Right atrium auricular region (tissue), 2 donors: ENCODE results near the gene P3H1. TPM values are rescaled to one million over a fixed set of nuclear protein-coding genes. Genes with fewer than 3 reads are reported as not detected.

Experiments
- DNase-seq: peaks from one replicate; pipeline ENCODE4 v3.0.0-alpha.2; 2019; ENCODE audit warnings: low spot score
- H3K27ac ChIP-seq, 2 donors: fragments of 200-600 bp; sonication (generic); 1 replicate in 1 of 2; 2 replicates in 1 of 2; pipeline ENCODE4 v1.5.1; 2016 to 2019
- H3K27me3 ChIP-seq, 2 donors: fragments of 200-600 bp; sonication (generic); one replicate each; pipeline versions ENCODE4 v1.5.1 to v1.6.0; 2017 to 2019
- H3K36me3 ChIP-seq: fragments of 200-600 bp; sonication (generic); one replicate; pipeline ENCODE4 v1.5.1; 2016
- H3K4me1 ChIP-seq, 2 donors: fragments of 200-600 bp; sonication (generic); one replicate each; pipeline versions ENCODE4 v1.5.1 to v1.6.0; 2017 to 2019
- H3K4me3 ChIP-seq, 2 donors: fragments of 200-600 bp; sonication (generic); 1 replicate in 1 of 2; 2 replicates in 1 of 2; pipeline ENCODE4 v1.5.1; 2017 to 2019; ENCODE audit warnings: mild to moderate bottlenecking in 1 of 2, moderate library complexity in 1 of 2
- H3K9me3 ChIP-seq, 2 donors: fragments of 200-600 bp; sonication (generic); one replicate each; pipeline ENCODE4 v1.5.1; 2019
- total RNA-seq, 2 donors: library from RNA; depleted of rRNA; stranded (reverse); fragments of >200 nt; gene quantifications; one replicate each; pipeline ENCODE4 v1.1.0, GENCODE V29; 2016
- TF ChIP-seq, protein P1 (sequence below), 2 donors: fragments of 200-600 bp; sonication (generic); IDR thresholded peaks; one replicate each; pipeline ENCODE4 v1.5.1; 2019; ENCODE audit warnings: antibody characterized with exemption in 2 of 2

P3H1 gene
- total RNA-seq, 2 donors from 2014 or later: 11.3 to 15.6 TPM

DNA sequence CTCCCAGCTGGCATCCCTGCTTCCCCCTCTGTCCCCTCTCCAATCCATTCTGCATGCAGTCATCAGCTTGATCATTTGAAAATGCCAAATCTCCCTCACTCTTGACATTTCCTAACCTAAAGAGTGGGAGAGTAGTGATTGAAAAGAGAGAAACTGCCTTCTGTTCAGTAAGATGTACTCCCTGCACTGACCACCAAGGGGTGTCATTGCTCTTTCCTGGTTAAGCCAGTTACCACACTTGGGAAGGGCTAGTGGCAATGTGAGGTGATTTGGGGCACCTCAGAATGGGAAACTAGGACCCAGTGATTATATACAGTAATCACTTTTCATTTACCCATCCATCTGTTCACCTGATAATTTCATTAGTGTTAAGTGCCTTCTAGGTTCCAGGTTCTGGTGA is 11.0 kb upstream of the P3H1 start:
- DNase-seq: no peak
- Histone ChIP-seq H3K4me3 (no peak overlapping the region), H3K9me3 (no peaks in the 10 kb centered on the region), H3K27ac (no peak overlapping the region), H3K4me1 (no peaks in the 10 kb centered on the region), H3K27me3 (no peaks in the 10 kb centered on the region), H3K36me3 (peaks cover 41% of the 10 kb centered on the region)
- TF ChIP-seq, protein P1, sequence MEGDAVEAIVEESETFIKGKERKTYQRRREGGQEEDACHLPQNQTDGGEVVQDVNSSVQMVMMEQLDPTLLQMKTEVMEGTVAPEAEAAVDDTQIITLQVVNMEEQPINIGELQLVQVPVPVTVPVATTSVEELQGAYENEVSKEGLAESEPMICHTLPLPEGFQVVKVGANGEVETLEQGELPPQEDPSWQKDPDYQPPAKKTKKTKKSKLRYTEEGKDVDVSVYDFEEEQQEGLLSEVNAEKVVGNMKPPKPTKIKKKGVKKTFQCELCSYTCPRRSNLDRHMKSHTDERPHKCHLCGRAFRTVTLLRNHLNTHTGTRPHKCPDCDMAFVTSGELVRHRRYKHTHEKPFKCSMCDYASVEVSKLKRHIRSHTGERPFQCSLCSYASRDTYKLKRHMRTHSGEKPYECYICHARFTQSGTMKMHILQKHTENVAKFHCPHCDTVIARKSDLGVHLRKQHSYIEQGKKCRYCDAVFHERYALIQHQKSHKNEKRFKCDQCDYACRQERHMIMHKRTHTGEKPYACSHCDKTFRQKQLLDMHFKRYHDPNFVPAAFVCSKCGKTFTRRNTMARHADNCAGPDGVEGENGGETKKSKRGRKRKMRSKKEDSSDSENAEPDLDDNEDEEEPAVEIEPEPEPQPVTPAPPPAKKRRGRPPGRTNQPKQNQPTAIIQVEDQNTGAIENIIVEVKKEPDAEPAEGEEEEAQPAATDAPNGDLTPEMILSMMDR (IDR thresholded peaks at IDR 0.05): peak; percentile 37 to 66

DNA sequence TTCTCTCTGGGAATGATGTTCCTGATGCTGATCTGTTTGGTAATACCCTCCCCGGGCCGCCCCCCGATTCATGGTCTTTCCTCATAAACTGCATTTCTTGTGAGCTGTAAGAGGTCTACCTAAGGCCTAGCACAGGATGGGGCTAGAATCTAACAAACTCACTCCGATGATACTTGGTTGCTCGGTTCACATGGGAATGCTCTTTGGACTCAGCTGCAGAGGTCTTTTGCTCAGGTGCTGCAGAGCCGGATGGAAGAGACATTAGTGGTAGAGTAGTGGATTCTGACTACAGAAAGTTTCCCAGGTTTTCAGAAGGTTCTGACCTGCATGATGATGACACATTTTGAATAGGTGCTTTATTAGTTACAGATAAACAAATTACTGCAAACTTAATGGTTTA is 9.7 kb upstream of the P3H1 start:
- TF ChIP-seq, protein P1 (IDR thresholded peaks at IDR 0.05): no peak
- Histone ChIP-seq H3K4me1 (no peaks in the 10 kb centered on the region), H3K27ac (no peak overlapping the region), H3K36me3 (peaks cover 41% of the 10 kb centered on the region), H3K27me3 (no peaks in the 10 kb centered on the region), H3K4me3 (no peak overlapping the region), H3K9me3 (no peaks in the 10 kb centered on the region)
- DNase-seq: no peak

DNA sequence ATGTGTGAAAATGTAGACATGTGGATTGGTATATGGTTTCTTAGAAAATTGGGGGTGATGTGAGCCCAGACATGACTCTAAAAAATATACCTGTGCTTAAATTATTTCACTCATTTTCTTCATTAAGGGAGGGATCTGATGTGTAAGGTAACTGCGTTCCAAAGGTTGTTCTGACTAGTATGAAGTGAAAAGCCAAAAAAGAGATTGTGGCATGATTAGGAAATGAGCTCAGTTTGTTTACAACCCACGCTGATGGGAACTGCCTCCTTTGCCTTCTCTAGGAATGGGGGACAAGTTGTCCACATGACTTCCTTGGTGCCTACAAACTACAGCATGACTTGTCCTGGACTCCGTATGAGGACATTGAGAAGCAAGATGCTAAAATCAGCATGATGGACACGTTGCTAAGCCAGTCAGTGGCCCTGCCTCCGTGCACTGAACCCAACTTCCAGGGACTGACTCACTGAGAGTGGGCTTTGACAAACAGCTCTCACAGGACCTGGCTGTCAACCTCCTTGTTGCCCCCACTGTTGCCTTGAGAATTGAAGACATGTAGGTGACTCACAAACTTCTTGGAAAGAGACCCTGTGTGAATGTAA is 8.2 kb upstream of the P3H1 start:
- TF ChIP-seq, protein P1 (IDR thresholded peaks at IDR 0.05): no peak
- H3K4me1 ChIP-seq: no peaks in the 10 kb centered on the region
- peaks cover 41% of the 10 kb centered on the region for H3K36me3 ChIP-seq

GRCh38 chr1:42773420-42773819 is 6.6 kb upstream of the P3H1 start:
- H3K36me3 ChIP-seq: peaks cover 41% of the 10 kb centered on the region
- no peak overlapping the region for H3K4me3 ChIP-seq

More for the DNA sequence above, 8.2 kb upstream of the P3H1 start:
- Histone ChIP-seq H3K4me3 (no peak overlapping the region), H3K9me3 (no peaks in the 10 kb centered on the region), H3K27ac (no peak overlapping the region), H3K27me3 (no peaks in the 10 kb centered on the region)
- DNase-seq: no peak

GRCh38 chr1:42769811-42770210 is 3.0 kb upstream of the P3H1 start:
- Histone ChIP-seq H3K36me3 (peaks cover 11% of the 10 kb centered on the region), H3K27me3 (no peaks in the 10 kb centered on the region), H3K4me1 (peaks cover 0 to 32% of the 10 kb centered on the region in 2 donors), H3K27ac (no peak overlapping the region), H3K4me3 (no peak overlapping the region), H3K9me3 (no peaks in the 10 kb centered on the region)
- no peak for DNase-seq
- TF ChIP-seq, protein P1 (IDR thresholded peaks at IDR 0.05): no peak

More at GRCh38 chr1:42773420-42773819, 6.6 kb upstream of the P3H1 start:
- Histone ChIP-seq H3K27me3 (no peaks in the 10 kb centered on the region), H3K27ac (no peak overlapping the region), H3K4me1 (peaks cover 0 to 13% of the 10 kb centered on the region in 2 donors), H3K9me3 (no peaks in the 10 kb centered on the region)
- TF ChIP-seq, protein P1 (IDR thresholded peaks at IDR 0.05): no peak
- no peak for DNase-seq

DNA sequence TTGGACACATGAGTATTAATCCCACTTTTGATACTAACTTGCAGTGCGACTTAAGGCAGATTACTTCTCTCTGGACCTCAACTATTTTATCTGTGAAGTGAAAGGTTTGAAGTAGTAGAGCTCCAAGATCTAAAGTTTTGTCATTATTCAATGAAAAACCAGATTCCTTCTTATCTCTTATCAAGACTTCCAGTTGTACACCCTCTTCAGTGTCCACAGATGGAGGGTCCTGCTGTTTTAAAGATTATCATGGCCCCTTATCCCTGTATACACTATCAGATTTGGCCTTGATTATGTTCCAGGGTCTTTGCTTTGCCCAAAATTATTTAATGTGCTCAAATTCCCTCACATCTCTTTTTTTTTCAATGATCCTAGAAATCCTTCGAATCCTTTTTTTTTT is 1.3 kb upstream of the P3H1 start:
- Histone ChIP-seq H3K27me3 (no peaks in the 10 kb centered on the region), H3K36me3 (no peaks in the 10 kb centered on the region), H3K4me1 (peaks cover 0 to 42% of the 10 kb centered on the region in 2 donors), H3K4me3 (peak overlapping the region; percentile 90 to 94), H3K27ac (no peak overlapping the region), H3K9me3 (no peaks in the 10 kb centered on the region)
- TF ChIP-seq, protein P1 (IDR thresholded peaks at IDR 0.05): no peak
- no peak for DNase-seq
